ENCODE results near the gene SALL1. TPM values are rescaled to one million over a fixed set of nuclear protein-coding genes. Genes with fewer than 3 reads are reported as not detected.

Gene SALL1
- 100 to 1,000 TPM in 2 of 3 donors, 10 to 100 TPM in 1; 97.3 to 118 (median 101) TPM for polyA plus RNA-seq (ENCODE audit: insufficient read length in 3 of 3)

DNA sequence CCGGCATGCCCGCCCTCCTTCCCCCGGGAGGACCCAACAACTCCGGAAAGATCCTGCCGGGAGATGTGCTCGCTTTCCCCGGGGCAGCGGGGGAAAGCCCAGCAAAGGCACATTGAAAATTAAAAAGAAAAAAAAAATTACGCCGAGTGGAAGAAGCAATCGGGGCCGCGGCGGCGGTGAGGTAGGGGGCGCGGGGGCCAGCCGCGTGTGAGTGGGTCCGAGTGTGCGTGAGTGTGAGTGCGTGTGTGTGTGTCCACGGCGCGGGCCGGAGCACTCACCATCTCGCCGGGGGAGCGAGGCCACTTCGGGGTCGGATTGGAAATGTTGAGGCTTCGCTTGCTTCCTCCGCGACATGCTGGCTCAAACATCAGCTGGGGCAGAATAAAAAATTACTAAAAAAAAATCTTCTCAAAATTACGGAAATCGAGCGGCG is at the start of gene SALL1:
Gene SALL1, minus strand, starts transcription at position 383 of the 433 bp plus-strand sequence. Its CDS starts 29 bp downstream, at position 354.
- no peak for DNase-seq (ENCODE audit: low read depth in 3 of 3, low spot score in 2 of 3)

DNA sequence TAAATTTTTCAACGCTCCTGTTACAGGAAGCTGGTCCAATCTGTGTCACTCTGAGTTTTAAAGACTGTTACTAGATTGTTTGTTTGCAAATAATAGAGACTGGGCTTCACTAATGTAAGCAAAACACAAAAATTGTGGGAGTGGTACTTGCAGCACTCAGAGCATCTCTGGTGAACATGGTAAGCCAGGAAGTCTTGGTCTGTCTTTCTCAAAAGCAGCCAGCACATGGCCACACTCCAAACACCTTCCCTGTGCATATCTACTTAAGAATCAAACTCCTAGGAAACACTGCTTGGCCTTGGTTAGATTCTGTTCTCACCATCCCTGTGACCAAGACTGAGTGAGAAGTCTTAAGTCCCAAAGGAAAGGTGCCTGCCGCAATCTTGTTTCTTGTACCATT is 49.7 kb upstream of the SALL1 start:
- no peak for DNase-seq (ENCODE audit: low read depth in 3 of 3, low spot score in 2 of 3)

DNA sequence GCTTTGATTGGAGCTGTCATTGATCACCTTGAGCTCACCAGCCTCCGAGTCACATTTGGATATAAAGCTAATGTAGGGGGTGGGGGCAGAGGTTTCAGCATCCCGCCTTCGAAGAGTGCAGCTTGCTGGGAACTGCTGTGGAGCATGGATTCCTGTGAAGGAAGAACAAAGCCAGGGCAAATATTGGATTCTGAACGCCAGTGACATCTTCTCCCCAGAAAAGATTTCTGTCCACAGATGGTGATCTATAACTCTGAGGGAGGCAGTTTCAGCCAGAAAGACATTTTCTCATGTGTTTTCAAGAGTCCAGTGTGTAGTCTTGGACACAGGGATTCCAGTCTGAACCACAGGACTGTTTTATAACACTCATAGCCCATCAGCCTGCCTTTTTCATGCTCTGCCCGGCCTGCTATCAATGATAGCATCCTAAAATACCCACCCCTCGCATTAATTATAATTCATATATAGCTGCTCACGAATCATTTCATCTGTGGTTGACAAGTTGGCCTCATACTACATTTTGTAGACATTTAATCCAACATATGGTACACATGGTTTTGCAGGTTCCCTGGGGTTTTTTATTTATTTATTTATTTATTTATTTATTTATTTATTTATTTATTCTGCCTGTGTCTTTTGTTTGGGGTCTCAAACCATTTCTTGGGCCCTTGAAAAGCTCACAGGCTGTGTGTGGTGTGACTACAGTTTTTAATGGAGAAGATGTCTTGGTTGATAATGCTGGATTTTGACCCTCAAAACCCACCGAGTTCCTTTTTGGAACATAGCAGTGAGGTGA is 47.1 kb upstream of the SALL1 start:
- DNase-seq (ENCODE audit: low read depth in 3 of 3, low spot score in 2 of 3): no peak

DNA sequence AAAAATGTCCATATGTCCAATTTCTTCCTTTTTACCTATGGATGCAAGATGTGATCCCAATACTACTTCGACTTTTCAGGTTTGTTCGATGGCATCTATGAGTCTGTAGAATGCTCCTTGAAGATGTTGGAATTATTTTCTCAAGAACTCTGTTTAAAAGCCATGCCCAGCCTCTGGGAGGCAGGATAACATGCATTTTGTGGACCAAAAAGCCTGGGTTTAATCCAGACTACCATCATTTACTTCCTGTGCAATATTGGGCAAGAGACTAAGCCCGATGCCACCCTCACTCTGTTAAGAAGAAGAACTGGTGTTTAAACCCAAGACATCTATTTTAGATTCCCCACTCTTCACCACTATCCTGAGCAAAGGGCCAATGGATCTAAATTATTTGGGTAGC is 42.8 kb upstream of the SALL1 start:
- no peak for DNase-seq (ENCODE audit: low read depth in 3 of 3, low spot score in 2 of 3)

DNA sequence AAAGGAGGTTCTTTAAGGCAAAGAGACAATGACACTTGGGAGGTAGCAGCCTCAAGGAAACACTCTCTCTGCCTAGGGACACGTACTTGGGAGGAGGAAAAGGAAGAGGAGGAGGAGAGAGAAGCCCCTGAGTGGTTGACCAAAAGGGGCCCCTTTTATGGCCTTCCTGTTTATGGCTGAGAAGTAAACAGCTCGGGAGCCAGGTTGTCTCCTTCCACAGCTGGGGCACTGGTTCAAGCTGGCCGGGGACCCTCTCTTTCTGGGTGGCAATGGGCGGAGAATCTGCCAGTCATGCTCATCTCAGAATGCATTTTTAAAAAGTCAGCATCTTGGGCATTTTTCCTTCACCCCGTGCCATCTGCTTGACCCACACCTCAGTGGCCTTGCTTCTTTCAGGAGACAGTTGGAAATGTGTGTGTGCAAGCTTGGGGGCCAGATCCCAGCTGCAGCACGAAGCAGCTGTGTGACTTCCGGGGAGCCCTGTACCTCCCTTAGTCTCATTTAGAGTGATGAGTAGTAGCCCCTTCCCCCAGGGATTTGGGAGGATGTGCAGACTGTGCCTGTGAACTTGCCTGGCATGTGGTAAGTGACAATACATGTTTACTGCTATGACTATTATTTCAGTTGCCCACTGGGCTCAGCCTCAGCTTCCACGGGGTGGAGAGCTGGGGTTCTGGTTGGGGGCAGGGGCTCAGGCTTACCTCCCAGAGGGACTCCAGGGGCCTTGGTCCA is 33.8 kb upstream of the SALL1 start:
- no peak for DNase-seq (ENCODE audit: low read depth in 3 of 3, low spot score in 2 of 3)

DNA sequence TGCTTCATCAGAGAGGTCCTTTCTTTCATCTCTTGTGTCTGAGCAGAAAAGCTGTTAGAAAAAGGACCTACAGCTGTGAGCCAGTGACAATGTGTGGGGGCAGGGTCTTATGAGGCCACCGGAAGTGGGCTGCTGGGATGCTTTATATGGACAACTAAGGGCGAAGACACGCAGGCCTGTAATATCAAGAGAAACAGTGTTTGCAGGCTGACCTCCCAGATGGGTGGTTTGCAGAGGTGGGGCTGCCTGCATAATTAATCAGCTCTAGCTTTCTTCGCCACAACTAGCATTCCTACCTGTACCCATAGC is 30.4 kb upstream of the SALL1 start:
- no peak for DNase-seq (ENCODE audit: low read depth in 3 of 3, low spot score in 2 of 3)

DNA sequence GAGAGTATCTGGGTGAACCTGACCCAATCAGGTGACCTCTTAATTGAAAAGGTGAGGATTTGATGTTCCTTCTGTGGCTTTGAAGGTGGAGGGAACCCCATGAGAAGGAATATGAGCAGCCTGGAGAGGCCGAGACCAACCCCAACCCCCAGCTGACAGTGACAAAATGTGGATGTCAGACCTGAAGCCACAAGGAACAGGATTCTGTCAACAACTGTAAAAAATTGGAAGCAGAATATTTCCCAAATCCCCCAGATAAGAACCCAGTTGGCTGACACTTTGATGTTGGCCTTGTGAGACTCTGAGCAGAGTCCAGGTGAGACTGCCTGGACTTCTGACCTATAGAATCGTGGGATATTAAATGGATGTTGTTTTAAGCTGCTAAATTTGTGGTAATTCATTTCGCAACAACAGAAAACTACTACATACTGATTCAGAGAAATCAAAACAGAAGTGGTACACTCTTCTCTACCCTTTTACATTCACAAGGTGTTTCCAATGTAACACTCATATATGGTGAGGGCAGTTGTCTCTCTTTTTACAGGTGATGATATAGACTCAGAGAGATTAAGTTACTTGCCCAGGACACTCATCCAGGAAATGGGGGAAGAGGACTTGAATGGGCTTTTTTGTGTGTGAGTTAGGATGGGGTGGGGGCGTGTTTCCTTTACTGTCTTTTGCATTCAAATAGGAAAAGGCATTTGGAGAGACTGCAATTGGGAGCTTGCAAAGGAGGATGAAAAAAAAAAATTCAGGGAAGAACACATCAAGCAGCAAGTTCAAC is 29.8 kb upstream of the SALL1 start:
- DNase-seq (ENCODE audit: low read depth in 3 of 3, low spot score in 2 of 3): no peak

DNA sequence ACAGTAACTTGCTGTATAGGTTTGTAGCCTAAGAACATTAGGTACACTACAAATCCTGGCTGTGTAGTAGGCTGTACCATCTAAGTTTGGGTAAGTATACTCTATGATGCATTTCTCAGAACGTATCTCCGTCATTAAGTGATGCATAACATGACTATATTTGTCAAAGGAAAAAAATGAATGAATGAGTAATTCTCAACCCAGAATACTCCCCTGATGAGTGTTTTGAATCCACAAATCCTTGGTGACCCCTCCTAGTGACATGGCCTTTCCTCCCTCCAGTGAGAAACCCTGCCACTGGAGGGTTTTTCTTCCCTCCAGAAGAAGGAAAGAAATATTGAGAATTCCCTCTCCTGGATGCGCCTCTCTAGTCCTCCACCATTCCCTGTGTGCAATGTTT is 24.0 kb upstream of the SALL1 start:
- no peak for DNase-seq (ENCODE audit: low read depth in 3 of 3, low spot score in 2 of 3)

DNA sequence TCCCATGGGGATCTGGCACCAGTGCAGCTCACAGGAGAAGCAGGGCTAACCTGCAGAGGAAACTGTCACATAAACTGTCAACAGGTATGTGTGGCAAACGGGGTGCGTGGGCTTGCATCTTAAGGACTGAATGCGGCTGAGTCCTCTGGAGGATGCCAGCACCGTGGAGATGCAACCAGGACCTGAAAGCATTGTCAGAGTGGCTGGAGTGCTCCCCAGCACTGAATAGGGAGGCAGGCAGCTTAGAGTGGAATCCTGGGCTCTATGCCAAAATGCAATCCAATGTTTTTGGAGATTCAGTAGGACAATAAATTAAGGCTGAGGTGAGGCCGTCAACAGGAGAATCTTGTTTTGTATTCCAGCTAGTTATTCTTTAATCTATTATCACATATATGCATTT is 21.3 kb upstream of the SALL1 start:
- no peak for DNase-seq (ENCODE audit: low read depth in 3 of 3, low spot score in 2 of 3)

DNA sequence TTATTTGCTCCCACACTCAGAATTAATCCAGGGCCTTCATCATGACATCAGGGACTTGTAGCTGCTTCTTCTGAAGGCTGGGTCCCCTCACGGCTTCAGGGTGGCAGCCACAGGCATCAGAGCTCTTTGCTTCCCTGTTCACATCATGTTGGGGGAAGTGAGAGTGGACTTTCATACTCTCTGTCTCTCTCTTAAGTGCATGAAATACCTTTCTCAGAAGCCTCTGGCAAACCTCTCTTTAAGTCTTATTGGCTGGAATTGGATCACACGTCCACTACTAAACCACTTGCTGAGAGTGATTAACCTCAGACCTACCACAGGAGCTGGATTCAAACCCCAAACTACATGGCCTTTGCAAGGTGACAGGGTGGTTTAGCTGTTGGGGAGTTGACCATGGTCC is 17.7 kb upstream of the SALL1 start:
- DNase-seq (ENCODE audit: low read depth in 3 of 3, low spot score in 2 of 3): no peak

DNA sequence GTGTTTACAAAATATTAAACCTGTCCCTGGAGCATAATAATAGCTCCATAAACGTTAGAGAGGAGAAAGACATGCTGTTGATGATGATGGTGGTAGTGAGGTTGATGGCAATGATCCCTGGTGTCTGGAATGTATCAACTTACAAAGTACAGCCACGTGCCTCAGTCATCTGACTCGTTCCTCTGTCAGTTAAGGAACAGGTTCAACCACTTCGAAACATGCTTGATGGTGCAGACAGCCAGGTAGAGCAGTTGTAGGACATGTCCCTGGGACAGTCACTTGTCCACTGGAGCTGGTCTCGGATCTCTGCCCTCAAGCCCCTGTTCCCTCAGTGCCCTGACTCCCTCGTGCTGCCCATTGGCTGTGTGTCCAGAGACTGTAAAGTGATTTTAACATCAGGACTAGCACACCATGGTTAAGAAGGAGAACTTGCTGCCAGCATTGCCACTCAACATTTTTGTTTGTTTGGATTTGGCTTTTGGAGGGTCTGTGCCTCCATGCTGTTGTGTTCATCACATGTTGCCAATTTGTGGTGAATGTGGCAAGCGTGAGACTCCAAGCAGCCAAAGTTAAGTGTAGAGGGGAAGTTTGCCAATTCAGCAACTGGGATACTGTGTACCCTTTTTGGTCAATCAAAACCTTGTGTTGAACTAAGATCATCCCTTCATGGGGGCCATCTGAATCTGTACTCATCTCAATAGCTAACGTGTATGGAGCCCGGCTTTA is 16.3 kb upstream of the SALL1 start:
- no peak for DNase-seq (ENCODE audit: low read depth in 3 of 3, low spot score in 2 of 3)

DNA sequence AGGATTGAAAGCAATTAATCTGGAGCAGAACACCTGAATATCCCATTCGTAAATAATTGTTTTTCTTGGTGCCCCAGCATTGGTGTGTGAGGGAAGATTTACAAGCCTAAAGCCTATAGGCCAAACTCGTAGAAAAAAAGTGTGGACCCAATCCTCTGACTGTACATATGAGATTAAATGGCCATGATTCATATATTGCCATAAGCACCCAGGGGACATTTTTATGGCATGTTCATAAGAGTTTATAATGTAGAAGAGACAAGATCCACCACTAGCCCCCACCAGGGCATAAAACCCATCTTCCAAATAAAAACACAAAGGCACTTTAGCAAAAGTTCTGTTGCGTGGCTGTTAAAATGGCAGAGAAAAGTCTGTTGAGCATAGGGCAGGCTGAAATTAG is 15.5 kb upstream of the SALL1 start:
- DNase-seq (ENCODE audit: low read depth in 3 of 3, low spot score in 2 of 3): no peak

DNA sequence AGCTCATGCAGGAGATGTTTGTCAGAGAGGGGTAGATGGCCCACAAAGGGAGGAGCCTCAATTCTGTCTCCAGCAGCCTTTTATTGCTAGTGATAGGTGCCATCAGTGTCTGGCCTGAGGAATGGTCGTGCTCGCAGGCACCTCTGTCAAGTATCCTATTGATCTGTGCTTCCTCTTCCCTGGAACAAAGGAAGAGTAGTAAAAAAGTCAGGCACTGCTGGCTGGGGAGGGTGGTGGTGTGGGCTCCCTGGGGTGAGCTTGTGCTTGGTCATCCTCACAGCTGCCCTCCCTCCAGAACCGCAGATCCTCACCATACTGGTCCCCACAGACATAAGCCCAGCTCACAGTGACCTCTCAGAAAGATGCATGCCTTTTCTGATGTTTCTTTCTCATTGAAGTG is 15.0 kb upstream of the SALL1 start:
- DNase-seq (ENCODE audit: low read depth in 3 of 3, low spot score in 2 of 3): no peak

DNA sequence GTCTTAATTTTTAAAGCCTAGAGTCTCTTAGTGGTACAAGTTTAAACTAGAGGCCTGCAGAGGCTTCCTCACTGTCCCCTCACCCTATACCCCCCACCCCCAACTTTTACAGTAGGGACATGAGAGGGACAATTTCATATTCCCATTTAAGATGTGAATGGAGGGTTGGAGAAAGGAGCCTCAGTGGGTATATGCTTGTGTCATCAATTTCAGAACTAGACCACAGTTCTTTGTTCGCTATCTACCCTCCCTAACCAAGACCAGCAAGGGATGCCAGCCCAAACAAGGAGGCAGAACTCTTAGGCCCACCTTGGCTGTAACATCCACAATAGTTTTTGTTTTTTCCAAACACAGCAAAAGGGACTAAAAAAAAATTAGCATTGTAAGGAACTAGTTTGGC is 14.0 kb upstream of the SALL1 start:
- DNase-seq (ENCODE audit: low read depth in 3 of 3, low spot score in 2 of 3): no peak

DNA sequence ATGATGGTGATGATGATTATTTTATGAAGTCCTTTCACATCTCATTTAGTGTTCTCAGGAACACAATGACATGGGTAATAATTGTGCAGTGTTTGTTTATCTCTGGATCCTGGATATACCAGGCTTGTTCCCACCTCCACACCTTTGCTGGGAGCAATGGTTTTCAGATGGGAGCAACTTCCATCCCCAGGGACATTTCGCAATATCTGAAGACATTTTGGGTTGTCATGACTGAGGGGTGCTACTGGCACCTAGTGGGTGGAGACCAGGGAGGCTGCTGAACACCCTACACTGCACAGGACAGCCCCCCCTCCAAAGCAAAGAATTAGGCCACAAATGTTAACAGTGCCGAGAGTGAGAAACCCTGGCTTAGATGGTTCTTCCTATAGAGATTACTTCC is 13.5 kb upstream of the SALL1 start:
- DNase-seq (ENCODE audit: low read depth in 3 of 3, low spot score in 2 of 3): no peak

DNA sequence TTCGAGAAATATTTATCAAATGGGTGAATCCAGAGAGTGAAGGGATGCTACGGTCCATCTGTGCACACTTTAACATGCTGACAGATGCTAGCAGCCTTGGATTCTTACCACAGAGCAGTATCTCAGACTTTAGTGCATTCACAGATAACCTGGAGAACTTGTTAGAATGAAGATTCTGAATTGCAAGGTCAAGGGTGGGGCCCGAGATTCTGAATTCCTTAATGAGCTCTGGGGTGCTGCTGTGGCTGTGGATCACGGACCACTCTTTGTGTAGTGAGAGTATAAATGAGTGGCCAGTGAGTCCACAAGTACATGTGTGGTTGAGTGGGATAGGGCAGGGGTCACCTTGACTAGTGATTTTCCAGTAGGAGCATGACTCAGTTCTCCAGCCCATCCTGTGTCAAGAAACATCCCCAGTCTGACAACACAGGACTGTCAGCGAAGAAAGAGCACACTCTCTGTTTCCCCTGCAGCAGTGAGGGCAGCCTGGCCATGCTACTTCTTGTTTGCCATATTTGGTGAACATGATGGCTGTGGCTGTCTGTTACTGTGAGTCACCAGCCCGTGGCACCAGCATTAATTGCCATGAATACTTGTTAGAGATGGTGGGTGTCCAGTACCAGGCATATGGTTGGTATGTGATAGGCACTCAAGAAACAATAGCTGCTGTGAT is 13.0 kb upstream of the SALL1 start:
- DNase-seq (ENCODE audit: low read depth in 3 of 3, low spot score in 2 of 3): no peak

DNA sequence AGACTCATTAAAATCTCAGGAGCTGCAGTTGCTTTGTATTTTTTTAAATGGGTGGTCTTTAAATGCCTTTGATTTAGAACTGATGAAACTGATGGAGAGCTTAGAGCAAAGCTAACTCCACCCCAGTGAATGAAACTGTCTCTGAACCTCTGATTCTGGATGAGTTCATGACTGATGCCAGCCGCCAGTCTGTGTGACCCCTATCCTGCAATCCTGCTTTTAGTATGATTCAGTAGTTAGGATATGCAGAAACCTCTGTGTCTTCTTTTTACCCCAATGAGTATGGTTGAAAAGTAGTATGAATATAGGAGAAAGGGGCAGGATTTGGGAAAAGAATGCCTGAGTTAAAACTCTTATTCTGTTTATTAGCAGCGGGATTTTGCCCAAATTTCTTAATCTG is 12.3 kb upstream of the SALL1 start:
- DNase-seq (ENCODE audit: low read depth in 3 of 3, low spot score in 2 of 3): no peak

DNA sequence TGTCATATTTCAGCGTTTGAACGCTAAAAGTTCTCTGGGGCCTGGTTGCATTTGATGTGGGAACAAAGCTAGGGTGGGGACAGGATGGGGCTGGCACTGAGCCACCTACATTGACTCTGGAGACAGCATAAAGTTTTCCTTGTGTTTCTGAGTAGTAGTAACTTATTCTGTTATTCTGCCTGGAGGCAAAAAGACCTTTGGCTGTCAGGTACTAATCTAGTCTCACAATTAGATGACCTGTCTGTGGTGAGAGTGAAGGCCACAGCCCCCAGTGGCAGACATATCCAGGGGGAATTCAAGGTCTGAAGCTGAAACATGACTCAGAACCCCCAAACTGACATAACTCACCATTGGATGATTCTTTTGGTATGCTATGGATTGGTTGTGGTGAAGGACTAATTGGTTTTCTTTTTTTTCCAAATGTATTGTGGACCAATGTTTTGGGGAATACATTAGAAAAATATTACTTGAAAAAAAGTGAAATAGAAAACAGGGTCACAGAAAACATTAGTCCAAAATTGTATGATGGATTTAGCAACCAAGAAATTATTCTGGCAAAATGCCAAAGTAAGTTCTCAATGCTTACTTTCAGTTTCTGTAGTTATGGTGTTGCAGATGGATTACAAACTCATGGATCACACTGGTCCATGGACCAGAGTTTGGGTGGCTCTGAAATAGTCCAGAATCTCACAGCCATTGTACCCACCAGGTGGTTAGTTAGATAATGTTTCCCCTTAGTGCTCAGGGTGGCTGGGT is 10.5 kb upstream of the SALL1 start:
- DNase-seq (ENCODE audit: low read depth in 3 of 3, low spot score in 2 of 3): no peak

DNA sequence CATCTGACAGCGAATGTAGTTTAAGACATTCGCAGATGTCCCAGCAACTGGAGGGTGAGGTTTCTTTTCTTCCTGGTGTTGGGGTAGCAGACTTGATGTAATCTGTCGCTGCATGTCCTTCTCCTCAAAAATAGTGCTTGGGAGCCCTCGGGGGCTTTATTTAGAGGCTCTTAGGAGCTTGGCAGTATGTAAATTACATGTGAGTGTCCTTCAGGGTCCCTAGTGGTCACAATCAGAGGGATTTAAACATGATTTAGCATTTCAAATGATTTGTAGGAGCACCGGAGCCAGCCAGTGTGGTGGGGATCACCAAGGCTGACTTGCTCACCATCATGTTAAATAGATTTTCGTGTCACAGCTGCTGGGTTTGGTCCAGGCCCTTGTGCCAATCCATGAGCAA is 8.8 kb upstream of the SALL1 start:
- no peak for DNase-seq (ENCODE audit: low read depth in 3 of 3, low spot score in 2 of 3)

DNA sequence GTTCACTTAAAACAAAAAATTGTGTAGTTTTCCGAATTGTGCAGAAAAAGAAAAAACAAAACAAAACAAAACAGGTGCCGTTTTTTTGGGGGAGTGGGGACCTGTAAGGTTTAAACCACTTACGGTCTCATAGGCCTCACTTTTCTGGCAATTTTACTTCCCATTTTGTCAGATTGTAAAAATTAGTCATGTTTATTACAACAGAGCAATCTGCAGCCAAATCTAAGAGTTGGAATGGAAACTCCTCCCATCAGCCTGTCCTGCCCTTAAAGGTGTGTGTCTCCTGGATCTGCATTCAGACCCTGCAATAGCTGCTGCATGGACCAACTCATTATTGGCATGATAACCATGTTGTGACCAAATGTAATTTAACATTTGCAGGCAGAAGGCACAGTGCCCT is 8.2 kb upstream of the SALL1 start:
- DNase-seq (ENCODE audit: low read depth in 3 of 3, low spot score in 2 of 3): no peak

All from right renal cortex interstitium (tissue), 3 donors.